ENCODE measurements around the gene ABHD15. TPM values are rescaled to one million over a fixed set of nuclear protein-coding genes. Genes with fewer than 3 reads are reported as not detected.

ABHD15 gene
- total RNA-seq, result 13.3 TPM

- Histone ChIP-seq H3K4me3 (peak within 1 kb of the TSS; percentile 71 to 83), H3K9me3 (no peaks in the 10 kb centered on the region), H3K27ac (peak within 1 kb of the TSS; percentile 91), H3K27me3 (no peaks in the 10 kb centered on the region), H3K36me3 (peaks cover 0 to 8% of the 10 kb centered on the region in 2 donors), H3K4me1 (peaks cover 38% of the 10 kb centered on the region)
- intact Hi-C loops (cut with DNase I), result no loop called here
- peak in 1 of 2 donors; percentile 87 for DNase-seq (ENCODE audit: extremely low spot score in 2 of 2)
- TF ChIP-seq CTCF (IDR thresholded peaks at IDR 0.05) (peak in 1 of 3 experiments; percentile 10), POLR2A (IDR thresholded peaks at IDR 0.05) (no peak), POLR2AphosphoS5 (IDR thresholded peaks at IDR 0.05; ENCODE audit: insufficient read depth in 1 of 2, low read depth in 1 of 2) (no peak)
Measured at GRCh38 chr17:29566473-29567303, at the start of gene ABHD15. ABHD15 (minus strand) TSS chr17:29567037; CDS start chr17:29566966, 71 bp downstream.

- Histone ChIP-seq H3K4me1 (peaks cover 54% of the 10 kb centered on the region), H3K4me3 (peak overlapping the region; percentile 39 to 50), H3K27me3 (no peaks in the 10 kb centered on the region), H3K27ac (peak overlapping the region; percentile 56), H3K9me3 (no peaks in the 10 kb centered on the region), H3K36me3 (no peaks in the 10 kb centered on the region)
- DNase-seq (ENCODE audit: extremely low spot score in 2 of 2), result peak in 1 of 2 donors; percentile 86
- TF ChIP-seq POLR2AphosphoS5 (IDR thresholded peaks at IDR 0.05; ENCODE audit: insufficient read depth in 1 of 2, low read depth in 1 of 2) (peak in 1 of 2 donors; percentile 87), POLR2A (IDR thresholded peaks at IDR 0.05) (peak in 1 of 2 donors; percentile 49), CTCF (IDR thresholded peaks at IDR 0.05) (no peak)
- intact Hi-C loops (cut with DNase I), result loop anchor here (5.0 kb wide), 1 partner anchor 33 kb away; no protein-coding TSS in a partner anchor
Measured at GRCh38 chr17:29615492-29616299, 48.9 kb upstream of the ABHD15 start.

GRCh38 chr17:29615048-29615385 is 48.2 kb upstream of the ABHD15 start:
- peak overlapping the region; percentile 39 to 50 for H3K4me3 ChIP-seq
- peaks cover 54% of the 10 kb centered on the region for H3K4me1 ChIP-seq
- no peaks in the 10 kb centered on the region for H3K9me3 ChIP-seq
- peak in 1 of 2 donors; percentile 88 for DNase-seq (ENCODE audit: extremely low spot score in 2 of 2)
- TF ChIP-seq CTCF (IDR thresholded peaks at IDR 0.05) (no peak), POLR2A (IDR thresholded peaks at IDR 0.05) (no peak), POLR2AphosphoS5 (IDR thresholded peaks at IDR 0.05; ENCODE audit: insufficient read depth in 1 of 2, low read depth in 1 of 2) (no peak)
- intact Hi-C loops (cut with DNase I), result loop anchor here (5.0 kb wide), 1 partner anchor 33 kb away; no protein-coding TSS in a partner anchor
- H3K27ac ChIP-seq, result no peak overlapping the region
- no peaks in the 10 kb centered on the region for H3K36me3 ChIP-seq
- H3K27me3 ChIP-seq, result no peaks in the 10 kb centered on the region

GRCh38 chr17:29614349-29615047 is 47.7 kb upstream of the ABHD15 start:
- no peak overlapping the region for H3K27ac ChIP-seq
- TF ChIP-seq CTCF (IDR thresholded peaks at IDR 0.05), result no peak
- no peak for TF ChIP-seq POLR2AphosphoS5 (IDR thresholded peaks at IDR 0.05; ENCODE audit: insufficient read depth in 1 of 2, low read depth in 1 of 2)
- no peak for TF ChIP-seq POLR2A (IDR thresholded peaks at IDR 0.05)
- no peaks in the 10 kb centered on the region for H3K9me3 ChIP-seq
- no peaks in the 10 kb centered on the region for H3K36me3 ChIP-seq
- intact Hi-C loops (cut with DNase I), result loop anchor here (5.0 kb wide), 1 partner anchor 32 kb away; no protein-coding TSS in a partner anchor
- DNase-seq (ENCODE audit: extremely low spot score in 2 of 2), result peak in 1 of 2 donors; percentile 87
- H3K27me3 ChIP-seq, result no peaks in the 10 kb centered on the region
- peaks cover 54% of the 10 kb centered on the region for H3K4me1 ChIP-seq
- H3K4me3 ChIP-seq, result no peak overlapping the region
